ENCODE results near the gene ODAD3. TPM values are rescaled to one million over a fixed set of nuclear protein-coding genes. Genes with fewer than 3 reads are reported as not detected.

The ODAD3 gene
- total RNA-seq, 4 donors from 2014 or later = 0.39 to 0.83 TPM; not detected in 2

DNA sequence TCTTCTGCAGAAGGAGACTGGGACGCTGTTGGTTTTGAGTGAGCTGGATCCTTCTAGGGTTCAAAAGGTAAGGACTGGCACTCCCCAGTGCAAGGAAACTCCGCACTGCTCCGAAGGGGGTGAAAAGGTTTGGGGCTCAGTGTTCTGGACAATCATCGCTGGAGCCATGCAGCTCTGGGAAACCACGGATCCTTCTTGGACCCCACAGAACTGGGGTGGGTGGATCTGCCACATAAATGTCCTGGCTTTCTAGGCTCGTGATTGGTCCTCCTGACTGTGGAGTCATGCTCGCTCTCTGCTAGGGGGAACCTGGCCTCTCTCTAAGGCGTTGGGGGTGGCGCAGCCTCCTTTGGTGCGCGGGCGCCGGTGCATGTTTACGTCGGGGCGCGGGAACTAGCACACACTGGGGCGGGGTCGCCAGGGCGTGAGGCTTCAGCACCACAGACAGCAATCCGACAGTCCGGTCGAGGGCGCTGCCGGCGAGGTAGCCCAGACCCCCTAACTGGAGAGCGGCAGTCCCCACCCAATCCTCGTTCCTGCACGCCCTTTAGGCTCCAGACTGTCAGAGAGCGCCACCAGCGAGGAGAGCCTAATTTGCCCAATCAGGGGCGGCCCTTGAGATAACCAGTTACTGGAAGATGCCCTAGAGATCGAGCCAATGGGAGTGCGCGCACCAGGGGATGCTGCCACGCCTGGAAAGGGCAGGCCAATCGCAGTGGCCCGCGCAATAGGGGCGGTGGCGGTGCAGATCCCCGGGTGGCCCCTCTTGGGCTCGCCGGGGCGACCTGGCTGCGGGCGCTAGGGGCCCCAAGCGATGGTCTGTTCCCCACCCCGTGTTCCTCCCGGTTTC lies 46.8 kb upstream of the ODAD3 start:
- DNase-seq (ENCODE audit: extremely low spot score) = no peak
- peaks cover 0 to 4% (median 0%) of the 10 kb centered on the region in 4 donors for H3K9me3 ChIP-seq
- intact Hi-C loops (cut with DNase I) = no loop called here

DNA sequence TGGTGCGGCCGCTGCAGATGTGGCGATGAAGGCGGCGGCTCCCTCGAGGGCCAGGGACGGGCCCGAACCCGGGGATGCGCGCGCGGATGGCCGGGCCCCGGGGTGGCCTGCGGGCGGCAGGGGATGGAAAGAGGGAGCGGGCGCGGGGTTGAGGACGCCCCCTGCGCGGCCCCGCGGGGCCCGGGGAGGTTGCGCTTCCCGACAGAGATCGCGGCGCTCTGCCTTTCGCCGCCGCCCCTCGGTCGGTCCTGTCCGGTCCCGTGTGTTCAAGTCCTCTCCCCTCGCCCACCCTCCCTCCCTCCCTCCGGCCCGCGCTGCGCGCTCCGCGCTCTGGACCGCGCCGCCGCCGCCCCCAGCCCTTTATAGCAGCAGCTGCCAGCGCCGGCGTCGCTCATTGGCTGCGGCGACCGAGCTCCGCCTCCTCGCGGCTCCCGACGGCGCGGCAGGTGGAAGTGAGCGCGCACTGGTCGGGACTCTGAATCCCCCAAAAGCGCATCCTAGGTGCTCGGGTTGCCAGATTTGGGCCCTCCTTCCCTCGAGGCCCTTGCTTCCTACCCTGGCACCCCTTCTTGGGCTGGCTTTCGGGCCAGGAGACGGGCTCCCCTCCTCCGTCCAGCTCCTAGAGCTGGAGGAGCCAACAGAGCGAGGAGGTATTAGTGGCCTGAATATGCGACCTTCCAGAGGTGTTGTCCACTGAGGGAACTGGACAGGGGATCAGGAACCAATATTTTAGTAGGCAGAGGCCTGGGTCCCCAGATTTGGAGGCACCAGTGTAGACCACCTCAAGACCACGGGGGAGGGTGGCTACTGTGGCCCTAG lies 46.0 kb upstream of the ODAD3 start, which contains the start of gene ELAVL3:
TSS of gene ELAVL3 (minus strand) at position 332 of the 819 bp plus-strand sequence. CDS start 438 bp downstream, outside the sequence.
- WGBS = 40% methylated on average over 2 of the region's 77 CpGs
- Histone ChIP-seq H3K9me3 (peaks cover 0 to 4% (median 0%) of the 10 kb centered on the region in 4 donors), H3K27me3 (peaks cover 15 to 70% (median 47%) of the 10 kb centered on the region in 4 donors), H3K4me1 (peaks cover 36 to 45% (median 44%) of the 10 kb centered on the region in 4 donors), H3K4me3 (peak within 1 kb of the TSS; percentile 27 to 54 (median 32)), H3K36me3 (peaks cover 8 to 26% (median 14%) of the 10 kb centered on the region in 4 donors), H3K27ac (replicated peaks in 1 of 4) (no peak within 1 kb of the TSS)
- DNase-seq (ENCODE audit: extremely low spot score) = no peak
- TF ChIP-seq, protein P1, sequence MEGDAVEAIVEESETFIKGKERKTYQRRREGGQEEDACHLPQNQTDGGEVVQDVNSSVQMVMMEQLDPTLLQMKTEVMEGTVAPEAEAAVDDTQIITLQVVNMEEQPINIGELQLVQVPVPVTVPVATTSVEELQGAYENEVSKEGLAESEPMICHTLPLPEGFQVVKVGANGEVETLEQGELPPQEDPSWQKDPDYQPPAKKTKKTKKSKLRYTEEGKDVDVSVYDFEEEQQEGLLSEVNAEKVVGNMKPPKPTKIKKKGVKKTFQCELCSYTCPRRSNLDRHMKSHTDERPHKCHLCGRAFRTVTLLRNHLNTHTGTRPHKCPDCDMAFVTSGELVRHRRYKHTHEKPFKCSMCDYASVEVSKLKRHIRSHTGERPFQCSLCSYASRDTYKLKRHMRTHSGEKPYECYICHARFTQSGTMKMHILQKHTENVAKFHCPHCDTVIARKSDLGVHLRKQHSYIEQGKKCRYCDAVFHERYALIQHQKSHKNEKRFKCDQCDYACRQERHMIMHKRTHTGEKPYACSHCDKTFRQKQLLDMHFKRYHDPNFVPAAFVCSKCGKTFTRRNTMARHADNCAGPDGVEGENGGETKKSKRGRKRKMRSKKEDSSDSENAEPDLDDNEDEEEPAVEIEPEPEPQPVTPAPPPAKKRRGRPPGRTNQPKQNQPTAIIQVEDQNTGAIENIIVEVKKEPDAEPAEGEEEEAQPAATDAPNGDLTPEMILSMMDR (IDR thresholded peaks at IDR 0.05) = peak in 1 of 3 experiments; percentile 8
- TF ChIP-seq EP300 (IDR thresholded peaks at IDR 0.05) (no peak), POLR2A (IDR thresholded peaks at IDR 0.05; ENCODE audit: low read depth) (no peak)
- intact Hi-C loops (cut with DNase I) = no loop called here

More for the DNA sequence above, 46.8 kb upstream of the ODAD3 start:
- Histone ChIP-seq H3K27me3 (peaks cover 15 to 79% (median 47%) of the 10 kb centered on the region in 4 donors), H3K4me1 (peaks cover 36 to 45% (median 44%) of the 10 kb centered on the region in 4 donors), H3K4me3 (peak overlapping the region; percentile 38 to 54 (median 42)), H3K27ac (replicated peaks in 1 of 4) (peak overlapping the region in 1 of 4 donors; percentile 3), H3K36me3 (peaks cover 8 to 34% (median 20%) of the 10 kb centered on the region in 4 donors)
- WGBS = 11% methylated on average over 22 of the region's 50 CpGs
- TF ChIP-seq POLR2AphosphoS5 (IDR thresholded peaks at IDR 0.05) = no peak
- no peak for TF ChIP-seq EP300 (IDR thresholded peaks at IDR 0.05)
- no peak for TF ChIP-seq POLR2A (IDR thresholded peaks at IDR 0.05; ENCODE audit: low read depth)
- TF ChIP-seq, protein P1 (IDR thresholded peaks at IDR 0.05) = no peak

DNA sequence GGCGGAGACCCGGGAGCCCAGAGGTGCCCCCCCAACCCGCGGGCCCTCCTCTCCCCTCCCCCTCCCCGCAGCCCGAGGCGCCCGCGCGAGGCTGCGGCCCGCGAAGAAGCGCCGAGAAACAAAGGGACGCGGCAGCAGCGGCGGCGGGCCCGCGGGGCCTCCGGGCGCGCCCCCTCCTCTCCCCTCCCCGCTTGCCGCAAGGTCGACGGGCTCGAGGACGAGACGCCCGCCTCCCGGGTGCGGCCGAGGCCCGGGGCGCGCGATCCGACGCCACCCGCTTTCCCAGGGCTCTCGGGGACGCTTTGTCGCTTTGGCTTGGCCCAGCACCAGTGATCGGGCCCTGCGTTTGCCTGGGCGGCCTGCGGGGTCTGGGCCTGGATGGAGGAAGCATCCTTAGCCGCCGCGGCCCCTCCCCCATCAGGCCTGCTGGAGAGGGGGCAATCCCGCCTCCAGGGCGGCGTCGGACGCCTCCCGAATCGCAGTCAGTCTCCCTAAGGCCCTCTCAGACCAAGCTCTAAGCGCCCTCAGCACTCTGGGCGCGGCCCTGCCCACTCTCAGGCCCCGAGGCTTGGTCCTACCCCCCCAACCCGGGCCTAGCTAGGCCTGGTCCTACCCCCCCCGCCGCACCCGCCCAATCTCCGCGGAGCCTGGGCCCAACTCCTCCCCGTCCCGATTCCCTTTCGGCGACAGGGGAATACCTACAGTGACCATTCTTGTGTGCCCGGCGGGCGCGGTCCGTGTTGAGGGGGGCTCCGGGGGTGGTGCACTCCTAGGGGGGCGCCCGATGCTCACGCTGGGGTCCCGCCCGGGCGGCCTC lies 45.2 kb upstream of the ODAD3 start:
- DNase-seq (ENCODE audit: extremely low spot score) = no peak

DNA sequence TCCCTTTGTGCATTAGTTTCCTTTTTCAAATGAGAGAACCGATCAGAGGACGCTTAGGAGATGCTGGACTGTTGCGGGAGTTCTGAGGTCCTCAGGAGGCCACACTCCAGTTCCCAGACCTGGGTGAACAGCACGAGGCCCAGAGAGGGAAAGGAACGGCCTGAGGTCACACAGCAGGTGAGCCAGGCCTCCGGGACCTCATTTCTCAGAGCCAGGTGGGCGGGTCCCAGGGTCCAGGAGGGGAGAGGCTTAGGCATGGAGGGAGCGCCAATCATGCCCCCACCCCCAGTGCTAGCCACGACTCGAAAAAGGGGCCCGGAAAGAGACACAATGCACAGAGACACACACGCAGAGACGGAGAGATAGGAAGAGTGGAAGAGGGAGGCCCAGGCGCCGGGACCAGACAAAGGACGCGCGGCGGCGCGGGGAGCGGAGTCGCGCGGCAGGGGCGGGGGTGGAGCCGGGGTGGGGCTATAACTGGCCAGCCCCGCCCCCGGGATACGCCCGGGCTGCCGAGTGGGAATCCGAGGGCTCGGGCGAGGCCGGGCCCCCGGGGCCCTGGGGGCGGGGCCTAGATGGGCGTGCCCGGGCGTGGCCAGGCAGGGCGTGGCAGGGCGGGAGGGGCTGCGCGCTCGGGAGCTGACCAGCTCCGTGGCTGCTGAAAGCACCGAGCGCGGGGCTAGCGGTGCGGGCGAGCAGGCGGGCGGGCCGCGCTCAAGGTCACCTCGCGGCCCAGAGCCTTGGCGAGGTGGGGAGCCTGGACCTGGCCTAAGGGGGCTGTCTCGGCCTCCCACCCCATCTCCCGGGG lies 44.4 kb upstream of the ODAD3 start:
- TF ChIP-seq, protein P1 (IDR thresholded peaks at IDR 0.05) = no peak
- TF ChIP-seq POLR2AphosphoS5 (IDR thresholded peaks at IDR 0.05) (no peak), EP300 (IDR thresholded peaks at IDR 0.05) (no peak), POLR2A (IDR thresholded peaks at IDR 0.05; ENCODE audit: low read depth) (no peak)
- Histone ChIP-seq H3K4me3 (peak overlapping the region; percentile 27 to 33 (median 32)), H3K4me1 (peaks cover 36 to 45% (median 44%) of the 10 kb centered on the region in 4 donors), H3K9me3 (peaks cover 0 to 4% (median 0%) of the 10 kb centered on the region in 4 donors), H3K27me3 (peaks cover 15 to 54% (median 46%) of the 10 kb centered on the region in 4 donors), H3K36me3 (peaks cover 6 to 12% (median 9%) of the 10 kb centered on the region in 4 donors), H3K27ac (replicated peaks in 1 of 4) (no peak overlapping the region)
- DNase-seq (ENCODE audit: extremely low spot score) = no peak
- intact Hi-C loops (cut with DNase I) = no loop called here
- WGBS = 20% methylated on average over 50 of the region's 62 CpGs

More for the DNA sequence above, 45.2 kb upstream of the ODAD3 start:
- Histone ChIP-seq H3K27me3 (peaks cover 15 to 62% (median 47%) of the 10 kb centered on the region in 4 donors), H3K27ac (replicated peaks in 1 of 4) (no peak overlapping the region), H3K4me1 (peaks cover 36 to 45% (median 44%) of the 10 kb centered on the region in 4 donors), H3K9me3 (peaks cover 0 to 4% (median 0%) of the 10 kb centered on the region in 4 donors), H3K4me3 (peak overlapping the region; percentile 27 to 33 (median 32)), H3K36me3 (peaks cover 8 to 18% (median 10%) of the 10 kb centered on the region in 4 donors)
- no peak for TF ChIP-seq EP300 (IDR thresholded peaks at IDR 0.05)
- WGBS = 13% methylated on average over 8 of the region's 86 CpGs
- intact Hi-C loops (cut with DNase I) = no loop called here

Measured in esophagus muscularis mucosa (tissue), 4 donors.